ENCODE results near the gene DNTTIP2.
"Not testable (repeated sequence)": the region's sequence is repeated elsewhere in the genome, so short reads cannot be mapped to it uniquely, and the experiment has no call there.

GRCh38 chr1:93833293-93833692 lies 45.7 kb downstream of the DNTTIP2 start:
- TF ChIP-seq CTCF (IDR thresholded peaks at IDR 0.05; ENCODE audit: insufficient read depth, low read length, poor library complexity, severe bottlenecking); EZH2phosphoT487 (conservative IDR thresholded peaks at IDR 0.05; ENCODE audit: low read length): not testable (repeated sequence)
